Naive thymus-derived CD4-positive, alpha-beta T cell (primary cell): Measurements from ENCODE around the gene HOOK1. TPM values are rescaled to one million over a fixed set of nuclear protein-coding genes. Genes with fewer than 3 reads are reported as not detected.
"Not testable (repeated sequence)": the region's sequence is repeated elsewhere in the genome, so short reads cannot be mapped to it uniquely, and the experiment has no call there.

Experiments used
- ATAC-seq: fragments of 150-1000 bp; cut with Tn5 transposase; 2 replicates; pipeline ENCODE4 v1.10.0; 2021; ENCODE audit warnings: mild to moderate bottlenecking, moderate library complexity
- CTCF ChIA-PET: fragments of 350-600 bp; sonication (Branson Sonifier 250); formaldehyde crosslinking; loops from one replicate; lab custom pipeline; 2021; ENCODE audit warnings: antibody characterized with exemption; lab: Charles Lee
- POLR2A ChIA-PET: fragments of 350-600 bp; sonication (Branson Sonifier 250); formaldehyde crosslinking; loops from one replicate; lab custom pipeline; 2021; ENCODE audit warnings: antibody characterized with exemption, inconsistent platforms; lab: Charles Lee
- DNase-seq, 9 donors: peaks; one replicate each; pipeline versions ENCODE4 v3.0.0 to v3.0.0-alpha.2; 2020 to 2022; ENCODE audit warnings: mixed read lengths in 1 of 9
- H3K27ac ChIP-seq: one replicate; pipeline ENCODE4 v1.7.0; 2013; ENCODE audit warnings: mild to moderate bottlenecking, low read depth, low read length, moderate library complexity
- H3K27me3 ChIP-seq, 2 donors: one replicate each; pipeline ENCODE4 v1.7.0; 2013; ENCODE audit warnings: low read length in 2 of 2, mild to moderate bottlenecking in 2 of 2, moderate library complexity in 2 of 2; ENCODE audit not compliant: control insufficient read depth in 2 of 2, insufficient read depth in 2 of 2
- H3K36me3 ChIP-seq, 3 experiments: 1 replicate in 2 of 3; 2 replicates in 1 of 3; pipeline ENCODE4 v1.7.0; 2013; ENCODE audit warnings: low read length in 3 of 3, mild to moderate bottlenecking in 3 of 3, moderate library complexity in 1 of 3; ENCODE audit not compliant: insufficient read depth in 3 of 3, control insufficient read depth in 2 of 3
- H3K4me1 ChIP-seq, 2 donors: one replicate each; pipeline ENCODE4 v1.7.0; 2013; ENCODE audit warnings: low read length in 2 of 2, mild to moderate bottlenecking in 2 of 2, moderate library complexity in 1 of 2; ENCODE audit not compliant: control insufficient read depth in 2 of 2, insufficient read depth in 2 of 2
- H3K4me3 ChIP-seq: 2 replicates; pipeline ENCODE4 v1.7.0; 2013; ENCODE audit warnings: mild to moderate bottlenecking, low read length
- H3K9me3 ChIP-seq, 3 experiments: 1 replicate in 2 of 3; 2 replicates in 1 of 3; pipeline ENCODE4 v1.7.0; 2013; ENCODE audit warnings: low read length in 3 of 3; ENCODE audit not compliant: control insufficient read depth in 2 of 3
- H3K27ac Mint-ChIP-seq, 9 donors: one replicate each; pipeline ENCODE4 v1.8.0; 2020 to 2022; ENCODE audit warnings: mixed read lengths in 9 of 9, mild to moderate bottlenecking in 8 of 9, moderate library complexity in 5 of 9, inconsistent platforms in 2 of 9
- H3K27me3 Mint-ChIP-seq, 5 donors: one replicate each; pipeline ENCODE4 v1.8.0; 2021 to 2022; ENCODE audit warnings: mixed read lengths in 5 of 5, mild to moderate bottlenecking in 1 of 5
- H3K36me3 Mint-ChIP-seq, 5 donors: one replicate each; pipeline ENCODE4 v1.8.0; 2020 to 2022; ENCODE audit warnings: mixed read lengths in 5 of 5, mild to moderate bottlenecking in 3 of 5, inconsistent platforms in 1 of 5
- H3K4me1 Mint-ChIP-seq, 7 donors: one replicate each; pipeline ENCODE4 v1.8.0; 2020 to 2022; ENCODE audit warnings: mixed read lengths in 7 of 7, mild to moderate bottlenecking in 3 of 7, inconsistent platforms in 1 of 7
- H3K4me3 Mint-ChIP-seq, 10 donors: one replicate each; pipeline ENCODE4 v1.8.0; 2020 to 2022; ENCODE audit warnings: mild to moderate bottlenecking in 10 of 10, mixed read lengths in 10 of 10, moderate library complexity in 6 of 10, inconsistent platforms in 2 of 10
- H3K9me3 Mint-ChIP-seq, 11 donors: one replicate each; pipeline ENCODE4 v1.8.0; 2020 to 2022; ENCODE audit warnings: mixed read lengths in 11 of 11, mild to moderate bottlenecking in 4 of 11, inconsistent platforms in 1 of 11, moderate library complexity in 1 of 11
- intact Hi-C, 2 donors: fragments of 100-400 bp; cut with micrococcal nuclease; formaldehyde crosslinking; loops; one replicate each; pipeline ENCODE4 v1.15.1; 2023
- polyA plus RNA-seq, 2 donors: library from polyadenylated mRNA; unstranded; fragments of 300-500 nt; fragmentation: Illumina TruSeq; gene quantifications; one replicate each; pipeline ENCODE4 v1.2.3, GENCODE V29; 2021
- total RNA-seq, 6 experiments: library from RNA in 5 of 6; stranded (reverse) in 5 of 6; gene quantifications; 1 replicate in 5 of 6; 2 replicates in 1 of 6; pipeline ENCODE4 v1.2.3 and lab custom pipeline; 2021 to 2026

Gene HOOK1
- total and polyA plus RNA-seq, 7 experiments from 2014 or later, result 3.0 to 28.9 (median 23.5) TPM

GRCh38 chr1:59906931-59907330, 92.2 kb downstream of the HOOK1 start:
- Histone ChIP-seq H3K4me1 (no peaks in the 10 kb centered on the region), H3K4me3 (no peak overlapping the region), H3K9me3 (no peaks in the 10 kb centered on the region), H3K36me3 (no peaks in the 10 kb centered on the region), H3K27ac (no peak overlapping the region), H3K27me3 (no peaks in the 10 kb centered on the region)
- intact Hi-C loops, result no loop called here
- Mint-ChIP-seq H3K27ac (no peak overlapping the region), H3K9me3 (no peaks in the 10 kb centered on the region), H3K36me3 (peaks cover 2 to 38% (median 23%) of the 10 kb centered on the region in 5 donors), H3K4me1 (peaks cover 0 to 5% (median 4%) of the 10 kb centered on the region in 7 donors), H3K27me3 (peaks cover 0 to 2% (median 0%) of the 10 kb centered on the region in 5 donors), H3K4me3 (no peak overlapping the region)
- CTCF ChIA-PET, result no interaction called here
- DNase-seq, result no peak
- no peak for ATAC-seq
- POLR2A ChIA-PET, result no interaction called here

GRCh38 chr1:59908084-59908483, 93.3 kb downstream of the HOOK1 start:
- POLR2A ChIA-PET, result no interaction called here
- H3K36me3 Mint-ChIP-seq, result peaks cover 2 to 40% (median 26%) of the 10 kb centered on the region in 5 donors

GRCh38 chr1:59908682-59909081, 93.9 kb downstream of the HOOK1 start:
- ATAC-seq, result no peak
- POLR2A ChIA-PET, result no interaction called here
- Histone ChIP-seq H3K27me3 (no peaks in the 10 kb centered on the region), H3K4me1 (no peaks in the 10 kb centered on the region), H3K4me3 (no peak overlapping the region), H3K36me3 (no peaks in the 10 kb centered on the region), H3K27ac (no peak overlapping the region), H3K9me3 (no peaks in the 10 kb centered on the region)
- no peaks in the 10 kb centered on the region for H3K9me3 Mint-ChIP-seq
- H3K27me3 Mint-ChIP-seq, result no peaks in the 10 kb centered on the region
- no peak for DNase-seq
- H3K4me3 Mint-ChIP-seq, result no peak overlapping the region
- H3K36me3 Mint-ChIP-seq, result peaks cover 2 to 37% (median 23%) of the 10 kb centered on the region in 5 donors
- no peak overlapping the region for H3K27ac Mint-ChIP-seq
- CTCF ChIA-PET, result no interaction called here
- intact Hi-C loops, result no loop called here
- no peaks in the 10 kb centered on the region for H3K4me1 Mint-ChIP-seq

More at GRCh38 chr1:59908084-59908483, 93.3 kb downstream of the HOOK1 start:
- DNase-seq (no peak), ATAC-seq (no peak)
- H3K9me3 ChIP-seq, result no peaks in the 10 kb centered on the region
- H3K4me1 ChIP-seq, result no peaks in the 10 kb centered on the region
- intact Hi-C loops, result no loop called here
- H3K4me3 ChIP-seq, result no peak overlapping the region
- no peaks in the 10 kb centered on the region for H3K27me3 ChIP-seq
- H3K9me3 Mint-ChIP-seq, result no peaks in the 10 kb centered on the region
- H3K27me3 Mint-ChIP-seq, result peaks cover 0 to 2% (median 0%) of the 10 kb centered on the region in 5 donors
- H3K27ac Mint-ChIP-seq, result no peak overlapping the region
- no peaks in the 10 kb centered on the region for H3K36me3 ChIP-seq
- CTCF ChIA-PET, result no interaction called here
- H3K27ac ChIP-seq, result no peak overlapping the region
- no peak overlapping the region for H3K4me3 Mint-ChIP-seq
- H3K4me1 Mint-ChIP-seq, result peaks cover 0 to 4% (median 3%) of the 10 kb centered on the region in 7 donors

- DNase-seq, H3K4me1 ChIP-seq, H3K4me3 Mint-ChIP-seq, H3K27me3 ChIP-seq, intact Hi-C loops, H3K4me1 Mint-ChIP-seq, H3K27ac ChIP-seq, ATAC-seq, CTCF ChIA-PET, H3K4me3 ChIP-seq, H3K9me3 ChIP-seq, H3K9me3 Mint-ChIP-seq, H3K36me3 ChIP-seq, H3K27me3 Mint-ChIP-seq, POLR2A ChIA-PET, H3K27ac Mint-ChIP-seq: not testable (repeated sequence)
- peaks cover 0 to 24% (median 18%) of the 10 kb centered on the region in 5 donors for H3K36me3 Mint-ChIP-seq
Observed at GRCh38 chr1:59914791-59915286, 100.1 kb downstream of the HOOK1 start.

GRCh38 chr1:59915516-59915915, 100.8 kb downstream of the HOOK1 start:
- Histone ChIP-seq H3K27me3 (no peaks in the 10 kb centered on the region), H3K4me1 (no peaks in the 10 kb centered on the region), H3K27ac (no peak overlapping the region), H3K4me3 (no peak overlapping the region), H3K36me3 (no peaks in the 10 kb centered on the region), H3K9me3 (no peaks in the 10 kb centered on the region)
- H3K36me3 Mint-ChIP-seq, result peaks cover 0 to 24% (median 14%) of the 10 kb centered on the region in 5 donors
- H3K9me3 Mint-ChIP-seq, result peaks cover 0 to 1% (median 0%) of the 10 kb centered on the region in 11 donors
- intact Hi-C loops, result no loop called here
- no peak overlapping the region for H3K4me3 Mint-ChIP-seq
- H3K4me1 Mint-ChIP-seq, result peaks cover 0 to 3% (median 0%) of the 10 kb centered on the region in 7 donors
- H3K27me3 Mint-ChIP-seq, result no peaks in the 10 kb centered on the region
- H3K27ac Mint-ChIP-seq, result no peak overlapping the region
- no peak for ATAC-seq
- no peak for DNase-seq
- ChIA-PET POLR2A (no interaction called here), CTCF (no interaction called here)

GRCh38 chr1:59917026-59917784, 102.5 kb downstream of the HOOK1 start:
- ATAC-seq, result no peak
- ChIA-PET CTCF (no interaction called here), POLR2A (no interaction called here)
- Mint-ChIP-seq H3K9me3 (peaks cover 0 to 1% (median 0%) of the 10 kb centered on the region in 11 donors), H3K4me1 (peaks cover 0 to 3% (median 0%) of the 10 kb centered on the region in 7 donors), H3K27me3 (no peaks in the 10 kb centered on the region), H3K36me3 (peaks cover 0 to 17% (median 11%) of the 10 kb centered on the region in 5 donors), H3K4me3 (no peak overlapping the region), H3K27ac (no peak overlapping the region)
- H3K27me3 ChIP-seq, result no peaks in the 10 kb centered on the region
- H3K36me3 ChIP-seq, result no peaks in the 10 kb centered on the region
- no peaks in the 10 kb centered on the region for H3K9me3 ChIP-seq
- intact Hi-C loops, result no loop called here
- no peak for DNase-seq
- no peak overlapping the region for H3K27ac ChIP-seq
- no peaks in the 10 kb centered on the region for H3K4me1 ChIP-seq
- no peak overlapping the region for H3K4me3 ChIP-seq

GRCh38 chr1:59917785-59918180, 103.0 kb downstream of the HOOK1 start:
- POLR2A ChIA-PET, result no interaction called here
- Mint-ChIP-seq H3K27ac (no peak overlapping the region), H3K36me3 (peaks cover 0 to 16% (median 9%) of the 10 kb centered on the region in 5 donors), H3K4me1 (peaks cover 0 to 3% (median 0%) of the 10 kb centered on the region in 7 donors), H3K27me3 (no peaks in the 10 kb centered on the region), H3K9me3 (peaks cover 0 to 1% (median 0%) of the 10 kb centered on the region in 11 donors), H3K4me3 (no peak overlapping the region)
- DNase-seq (no peak), ATAC-seq (no peak)
- no peak overlapping the region for H3K27ac ChIP-seq
- H3K27me3 ChIP-seq, result no peaks in the 10 kb centered on the region
- H3K4me3 ChIP-seq, result no peak overlapping the region
- no peaks in the 10 kb centered on the region for H3K9me3 ChIP-seq
- intact Hi-C loops, result no loop called here
- H3K4me1 ChIP-seq, result no peaks in the 10 kb centered on the region
- CTCF ChIA-PET, result no interaction called here
- no peaks in the 10 kb centered on the region for H3K36me3 ChIP-seq
